COLO668 (cell line): Measurements from ENCODE around the gene JPH2.

Experiments used
- DNase-seq: peaks from one replicate; lab custom pipeline; 2025; ENCODE audit not compliant: unreplicated experiment; lab: John Stamatoyannopoulos, UW

JPH2 gene

GRCh38 chr20:44065401-44066340, 121.3 kb downstream of the JPH2 start:
- DNase-seq = no peak

- no peak for DNase-seq
These were observed 122.2 kb downstream of the JPH2 start for GRCh38 chr20:44064501-44065400.
